GM23338 (cell line): ENCODE results near the gene ARF5. TPM values are rescaled to one million over a fixed set of nuclear protein-coding genes. Genes with fewer than 3 reads are reported as not detected.

Experiments
- ATAC-seq: fragments of 200-7000 bp; cut with Tn5 transposase; 3 replicates; pipeline ENCODE4 v1.9.1; 2020
- DNase-seq: peaks from one replicate; pipeline ENCODE4 v3.0.0-alpha.2; 2015; ENCODE audit warnings: low spot score
- H2AFZ ChIP-seq: fragments of 200-600 bp; sonication (generic); 2 replicates; pipeline ENCODE4 v1.8.0; 2016; ENCODE audit warnings: antibody characterized with exemption, mild to moderate bottlenecking, moderate library complexity
- H3F3A ChIP-seq: fragments of 200-600 bp; sonication (generic); replicated peaks from 2 replicates; pipeline ENCODE4 v1.8.0; 2017; ENCODE audit warnings: antibody characterized with exemption, mixed run types, low read depth
- H3K27ac ChIP-seq: fragments of 200-600 bp; sonication (generic); 2 replicates; pipeline ENCODE4 v1.6.1; 2016; ENCODE audit warnings: low read depth
- H3K27me3 ChIP-seq: fragments of 200-600 bp; sonication (generic); 2 replicates; pipeline ENCODE4 v1.8.0; 2016; ENCODE audit warnings: mild to moderate bottlenecking, mixed run types, moderate library complexity; ENCODE audit not compliant: insufficient read depth
- H3K36me3 ChIP-seq: fragments of 200-600 bp; sonication (generic); 2 replicates; pipeline ENCODE4 v1.8.0; 2016; ENCODE audit warnings: mild to moderate bottlenecking; ENCODE audit not compliant: insufficient read depth
- H3K4me1 ChIP-seq: fragments of 200-600 bp; sonication (generic); 2 replicates; pipeline ENCODE4 v1.8.0; 2016; ENCODE audit warnings: mild to moderate bottlenecking, moderate library complexity; ENCODE audit not compliant: insufficient read depth
- H3K4me2 ChIP-seq: fragments of 200-600 bp; sonication (generic); 2 replicates; pipeline ENCODE4 v1.7.1; 2017; ENCODE audit warnings: mixed run types
- H3K4me3 ChIP-seq: fragments of 200-600 bp; sonication (generic); 2 replicates; pipeline ENCODE4 v1.6.1; 2016; ENCODE audit warnings: mixed run types
- H3K79me2 ChIP-seq: fragments of 200-600 bp; sonication (generic); replicated peaks from 2 replicates; pipeline ENCODE4 v1.8.0; 2017; ENCODE audit warnings: mild to moderate bottlenecking; ENCODE audit not compliant: insufficient read depth
- H3K9me2 ChIP-seq: fragments of 200-600 bp; sonication (generic); 2 replicates; pipeline ENCODE4 v1.8.0; 2017; ENCODE audit not compliant: insufficient read depth
- H4K20me1 ChIP-seq: fragments of 200-600 bp; sonication (generic); replicated peaks from 2 replicates; pipeline ENCODE4 v1.8.0; 2017; ENCODE audit warnings: mild to moderate bottlenecking; ENCODE audit not compliant: insufficient read depth
- H3K27ac Mint-ChIP-seq: 2 replicates; pipeline ENCODE4 v1.8.0; 2020; ENCODE audit warnings: inconsistent platforms, mild to moderate bottlenecking, moderate library complexity, mixed read lengths
- H3K27me3 Mint-ChIP-seq: 3 replicates; pipeline ENCODE4 v1.8.0; 2022; ENCODE audit warnings: low read depth, mild to moderate bottlenecking, moderate library complexity, mixed read lengths, inconsistent platforms; ENCODE audit not compliant: insufficient read depth, poor library complexity
- H3K36me3 Mint-ChIP-seq: 3 replicates; pipeline ENCODE4 v1.8.0; 2021; ENCODE audit warnings: low read depth, mild to moderate bottlenecking, inconsistent platforms, moderate library complexity, mixed read lengths
- H3K4me1 Mint-ChIP-seq: 3 replicates; pipeline ENCODE4 v1.8.0; 2020; ENCODE audit warnings: mild to moderate bottlenecking, inconsistent platforms, mixed read lengths
- H3K4me3 Mint-ChIP-seq: 3 replicates; pipeline ENCODE4 v1.8.0; 2021; ENCODE audit warnings: moderate library complexity, mild to moderate bottlenecking, inconsistent platforms, mixed read lengths
- H3K9me3 Mint-ChIP-seq: 3 replicates; pipeline ENCODE4 v1.8.0; 2020; ENCODE audit warnings: moderate library complexity, mild to moderate bottlenecking, inconsistent platforms, mixed read lengths
- CTCF ChIP-seq, 2 experiments: fragments of 200-600 bp in 1 of 2; sonication (generic) in 1 of 2; conservative IDR thresholded peaks; 2 replicates each; pipeline versions ENCODE4 v1.5.1 to v1.6.1; 2016 to 2017; ENCODE audit warnings: antibody characterized with exemption in 2 of 2, low read depth in 2 of 2, mild to moderate bottlenecking in 2 of 2, moderate library complexity in 1 of 2
- EZH2 ChIP-seq: fragments of 200-600 bp; sonication (generic); IDR thresholded peaks from one replicate; pipeline ENCODE4 v1.8.0; 2017; ENCODE audit warnings: antibody characterized with exemption, mild to moderate bottlenecking, low read depth; ENCODE audit not compliant: unreplicated experiment
- EZH2phosphoT487 ChIP-seq: fragments of 200-600 bp; sonication (generic); IDR thresholded peaks from one replicate; pipeline ENCODE4 v1.8.1; 2018; ENCODE audit warnings: antibody characterized with exemption; ENCODE audit not compliant: unreplicated experiment
- JUNB ChIP-seq: IDR thresholded peaks from one replicate; pipeline ENCODE4 v1.6.1; 2016; ENCODE audit warnings: antibody characterized with exemption; ENCODE audit not compliant: unreplicated experiment
- NANOG ChIP-seq: IDR thresholded peaks from 2 replicates; pipeline ENCODE4 v1.6.1; 2016; ENCODE audit warnings: antibody characterized with exemption, borderline replicate concordance
- POLR2AphosphoS5 ChIP-seq: IDR thresholded peaks from 2 replicates; pipeline ENCODE4 v1.6.1; 2016; ENCODE audit warnings: antibody characterized with exemption, low read depth
- STAT1 ChIP-seq: IDR thresholded peaks from one replicate; pipeline ENCODE4 v1.6.1; 2016; ENCODE audit warnings: antibody characterized with exemption; ENCODE audit not compliant: unreplicated experiment
- ZNF331 ChIP-seq: fragments of 250-450 bp; sonication (Bioruptor Pico); IDR thresholded peaks from 2 replicates; pipeline ENCODE4 v1.5.0; 2020; ENCODE audit warnings: low read depth, mild to moderate bottlenecking, moderate library complexity
- polyA plus RNA-seq: library from polyadenylated mRNA; unstranded; fragments of >200 nt; fragmentation: Nextera tagmentation; extraction: Ambion mirVana; gene quantifications from 2 replicates; pipeline ENCODE4 v1.2.1, GENCODE V29; 2016
- total RNA-seq: library from RNA; depleted of rRNA; stranded (reverse); fragments of >200 nt; shearing (Covaris generic); gene quantifications from 2 replicates; pipeline ENCODE4 v1.2.3, GENCODE V29; 2014
- TF ChIP-seq, protein P1 (sequence below): IDR thresholded peaks from one replicate; pipeline ENCODE4 v1.6.1; 2018; ENCODE audit warnings: antibody characterized with exemption; ENCODE audit not compliant: unreplicated experiment
- TF ChIP-seq, protein P2 (sequence below): IDR thresholded peaks from 2 replicates; pipeline ENCODE4 v1.6.1; 2016; ENCODE audit warnings: antibody characterized with exemption

Gene ARF5
- total and polyA plus RNA-seq, 2 experiments from 2014 or later = 196 to 201 TPM

DNA sequence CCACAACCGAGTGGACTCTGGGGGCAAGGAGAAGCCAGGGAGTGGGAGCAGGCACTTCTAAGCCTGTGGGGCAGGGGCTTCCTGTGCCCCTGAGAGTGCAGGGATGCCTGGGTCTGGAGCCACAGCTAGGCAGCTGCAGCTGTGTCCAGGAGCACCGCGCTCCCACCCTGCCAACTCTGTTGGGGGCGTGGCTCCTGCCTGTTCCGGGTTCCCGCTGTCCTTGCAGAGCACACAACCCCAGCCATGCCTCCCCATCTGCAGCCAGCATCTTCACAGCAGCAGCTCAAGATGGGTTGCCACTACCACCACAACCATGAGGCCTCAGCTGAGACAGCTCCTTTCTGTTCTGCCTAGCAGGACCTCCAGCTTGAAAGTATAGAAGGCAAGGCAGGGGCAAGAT, 21.1 kb downstream of the ARF5 start (continued):
- no peak for TF ChIP-seq STAT1
- TF ChIP-seq, protein P1, sequence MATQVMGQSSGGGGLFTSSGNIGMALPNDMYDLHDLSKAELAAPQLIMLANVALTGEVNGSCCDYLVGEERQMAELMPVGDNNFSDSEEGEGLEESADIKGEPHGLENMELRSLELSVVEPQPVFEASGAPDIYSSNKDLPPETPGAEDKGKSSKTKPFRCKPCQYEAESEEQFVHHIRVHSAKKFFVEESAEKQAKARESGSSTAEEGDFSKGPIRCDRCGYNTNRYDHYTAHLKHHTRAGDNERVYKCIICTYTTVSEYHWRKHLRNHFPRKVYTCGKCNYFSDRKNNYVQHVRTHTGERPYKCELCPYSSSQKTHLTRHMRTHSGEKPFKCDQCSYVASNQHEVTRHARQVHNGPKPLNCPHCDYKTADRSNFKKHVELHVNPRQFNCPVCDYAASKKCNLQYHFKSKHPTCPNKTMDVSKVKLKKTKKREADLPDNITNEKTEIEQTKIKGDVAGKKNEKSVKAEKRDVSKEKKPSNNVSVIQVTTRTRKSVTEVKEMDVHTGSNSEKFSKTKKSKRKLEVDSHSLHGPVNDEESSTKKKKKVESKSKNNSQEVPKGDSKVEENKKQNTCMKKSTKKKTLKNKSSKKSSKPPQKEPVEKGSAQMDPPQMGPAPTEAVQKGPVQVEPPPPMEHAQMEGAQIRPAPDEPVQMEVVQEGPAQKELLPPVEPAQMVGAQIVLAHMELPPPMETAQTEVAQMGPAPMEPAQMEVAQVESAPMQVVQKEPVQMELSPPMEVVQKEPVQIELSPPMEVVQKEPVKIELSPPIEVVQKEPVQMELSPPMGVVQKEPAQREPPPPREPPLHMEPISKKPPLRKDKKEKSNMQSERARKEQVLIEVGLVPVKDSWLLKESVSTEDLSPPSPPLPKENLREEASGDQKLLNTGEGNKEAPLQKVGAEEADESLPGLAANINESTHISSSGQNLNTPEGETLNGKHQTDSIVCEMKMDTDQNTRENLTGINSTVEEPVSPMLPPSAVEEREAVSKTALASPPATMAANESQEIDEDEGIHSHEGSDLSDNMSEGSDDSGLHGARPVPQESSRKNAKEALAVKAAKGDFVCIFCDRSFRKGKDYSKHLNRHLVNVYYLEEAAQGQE = no peak
- TF ChIP-seq CTCF (conservative IDR thresholded peaks at IDR 0.05; ENCODE audit: low read depth in 2 of 2) = no peak
- no peak for TF ChIP-seq JUNB
- no peak for TF ChIP-seq ZNF331 (CRISPR knock-in tag)

- H3K27ac Mint-ChIP-seq = no peak overlapping the region
- no peak for DNase-seq
- no peak for ATAC-seq
- TF ChIP-seq CTCF (conservative IDR thresholded peaks at IDR 0.05; ENCODE audit: low read depth in 2 of 2) (no peak), EZH2phosphoT487 (no peak), EZH2 (no peak), JUNB (no peak), POLR2AphosphoS5 (no peak), NANOG (no peak), STAT1 (no peak)
- TF ChIP-seq, protein P2, sequence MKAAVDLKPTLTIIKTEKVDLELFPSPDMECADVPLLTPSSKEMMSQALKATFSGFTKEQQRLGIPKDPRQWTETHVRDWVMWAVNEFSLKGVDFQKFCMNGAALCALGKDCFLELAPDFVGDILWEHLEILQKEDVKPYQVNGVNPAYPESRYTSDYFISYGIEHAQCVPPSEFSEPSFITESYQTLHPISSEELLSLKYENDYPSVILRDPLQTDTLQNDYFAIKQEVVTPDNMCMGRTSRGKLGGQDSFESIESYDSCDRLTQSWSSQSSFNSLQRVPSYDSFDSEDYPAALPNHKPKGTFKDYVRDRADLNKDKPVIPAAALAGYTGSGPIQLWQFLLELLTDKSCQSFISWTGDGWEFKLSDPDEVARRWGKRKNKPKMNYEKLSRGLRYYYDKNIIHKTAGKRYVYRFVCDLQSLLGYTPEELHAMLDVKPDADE = no peak
- TF ChIP-seq, protein P1 = no peak
- no peak overlapping the region for H3K27ac ChIP-seq
- peaks cover 21% of the 10 kb centered on the region for H3K27me3 ChIP-seq
- peaks cover 17% of the 10 kb centered on the region for H3K9me3 Mint-ChIP-seq
- H3K4me1 ChIP-seq = no peaks in the 10 kb centered on the region
- no peaks in the 10 kb centered on the region for H3F3A ChIP-seq
- peaks cover 6% of the 10 kb centered on the region for H3K36me3 Mint-ChIP-seq
- H3K79me2 ChIP-seq = no peaks in the 10 kb centered on the region
- H3K4me3 ChIP-seq = no peak overlapping the region
- H3K36me3 ChIP-seq = no peaks in the 10 kb centered on the region
- no peak overlapping the region for H2AFZ ChIP-seq
- H3K4me3 Mint-ChIP-seq = no peak overlapping the region
- no peak overlapping the region for H3K4me2 ChIP-seq
- peaks cover 10% of the 10 kb centered on the region for H3K27me3 Mint-ChIP-seq
- peaks cover 3% of the 10 kb centered on the region; the same call in 1 of the 3 replicates for H3K4me1 Mint-ChIP-seq
- H4K20me1 ChIP-seq = no peaks in the 10 kb centered on the region
- peaks cover 8% of the 10 kb centered on the region; the same call in 1 of the 2 replicates for H3K9me2 ChIP-seq
These were observed 24.1 kb downstream of the ARF5 start for GRCh38 chr7:127612263-127612662.
